Measurements from ENCODE around the gene EEF1B2.

DNA sequence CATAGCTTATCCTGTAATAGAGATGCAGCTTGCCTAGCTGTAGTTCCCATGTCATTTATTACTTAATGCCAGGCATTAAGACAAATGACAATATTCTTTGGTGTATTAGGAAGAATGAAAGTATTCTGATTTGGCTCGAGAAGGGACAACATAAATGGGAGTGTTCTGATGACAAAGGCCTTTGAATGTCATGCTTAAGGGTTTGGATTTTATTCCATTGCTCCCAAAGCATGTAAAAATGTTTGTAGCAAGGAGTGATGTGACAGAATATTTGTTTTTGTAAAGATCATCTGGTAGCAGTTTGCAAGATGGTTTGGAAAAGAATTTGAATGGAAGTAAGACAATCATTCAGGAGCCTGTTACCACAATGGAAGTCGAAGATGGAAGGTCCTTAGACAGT is 30.4 kb downstream of the EEF1B2 start:
- TF ChIP-seq POLR2AphosphoS5 (IDR thresholded peaks at IDR 0.05; ENCODE audit: low read depth, low read length) (no peak), TAF1 (IDR thresholded peaks at IDR 0.05; ENCODE audit: borderline replicate concordance, insufficient read depth, low read length) (no peak), FOXP2 (optimal IDR thresholded peaks at IDR 0.05; ENCODE audit: borderline replicate concordance, extremely low read depth, extremely low read length, insufficient read depth) (no peak)
- TF ChIP-seq, protein P1, sequence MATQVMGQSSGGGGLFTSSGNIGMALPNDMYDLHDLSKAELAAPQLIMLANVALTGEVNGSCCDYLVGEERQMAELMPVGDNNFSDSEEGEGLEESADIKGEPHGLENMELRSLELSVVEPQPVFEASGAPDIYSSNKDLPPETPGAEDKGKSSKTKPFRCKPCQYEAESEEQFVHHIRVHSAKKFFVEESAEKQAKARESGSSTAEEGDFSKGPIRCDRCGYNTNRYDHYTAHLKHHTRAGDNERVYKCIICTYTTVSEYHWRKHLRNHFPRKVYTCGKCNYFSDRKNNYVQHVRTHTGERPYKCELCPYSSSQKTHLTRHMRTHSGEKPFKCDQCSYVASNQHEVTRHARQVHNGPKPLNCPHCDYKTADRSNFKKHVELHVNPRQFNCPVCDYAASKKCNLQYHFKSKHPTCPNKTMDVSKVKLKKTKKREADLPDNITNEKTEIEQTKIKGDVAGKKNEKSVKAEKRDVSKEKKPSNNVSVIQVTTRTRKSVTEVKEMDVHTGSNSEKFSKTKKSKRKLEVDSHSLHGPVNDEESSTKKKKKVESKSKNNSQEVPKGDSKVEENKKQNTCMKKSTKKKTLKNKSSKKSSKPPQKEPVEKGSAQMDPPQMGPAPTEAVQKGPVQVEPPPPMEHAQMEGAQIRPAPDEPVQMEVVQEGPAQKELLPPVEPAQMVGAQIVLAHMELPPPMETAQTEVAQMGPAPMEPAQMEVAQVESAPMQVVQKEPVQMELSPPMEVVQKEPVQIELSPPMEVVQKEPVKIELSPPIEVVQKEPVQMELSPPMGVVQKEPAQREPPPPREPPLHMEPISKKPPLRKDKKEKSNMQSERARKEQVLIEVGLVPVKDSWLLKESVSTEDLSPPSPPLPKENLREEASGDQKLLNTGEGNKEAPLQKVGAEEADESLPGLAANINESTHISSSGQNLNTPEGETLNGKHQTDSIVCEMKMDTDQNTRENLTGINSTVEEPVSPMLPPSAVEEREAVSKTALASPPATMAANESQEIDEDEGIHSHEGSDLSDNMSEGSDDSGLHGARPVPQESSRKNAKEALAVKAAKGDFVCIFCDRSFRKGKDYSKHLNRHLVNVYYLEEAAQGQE (IDR thresholded peaks at IDR 0.05; ENCODE audit: insufficient read depth in 1 of 2, low read depth in 2 of 2, low read length in 2 of 2), result no peak
